GM23338 (cell line): Measurements from ENCODE around the gene ISX. TPM values are rescaled to one million over a fixed set of nuclear protein-coding genes. Genes with fewer than 3 reads are reported as not detected.

ENCODE experiments used
- ATAC-seq: fragments of 200-7000 bp; cut with Tn5 transposase; 3 replicates; pipeline ENCODE4 v1.9.1; 2020
- DNase-seq: peaks from one replicate; pipeline ENCODE4 v3.0.0-alpha.2; 2015; ENCODE audit warnings: low spot score
- H2AFZ ChIP-seq: fragments of 200-600 bp; sonication (generic); 2 replicates; pipeline ENCODE4 v1.8.0; 2016; ENCODE audit warnings: antibody characterized with exemption, mild to moderate bottlenecking, moderate library complexity
- H3F3A ChIP-seq: fragments of 200-600 bp; sonication (generic); replicated peaks from 2 replicates; pipeline ENCODE4 v1.8.0; 2017; ENCODE audit warnings: antibody characterized with exemption, mixed run types, low read depth
- H3K27ac ChIP-seq: fragments of 200-600 bp; sonication (generic); 2 replicates; pipeline ENCODE4 v1.6.1; 2016; ENCODE audit warnings: low read depth
- H3K27me3 ChIP-seq: fragments of 200-600 bp; sonication (generic); 2 replicates; pipeline ENCODE4 v1.8.0; 2016; ENCODE audit warnings: mild to moderate bottlenecking, mixed run types, moderate library complexity; ENCODE audit not compliant: insufficient read depth
- H3K36me3 ChIP-seq: fragments of 200-600 bp; sonication (generic); 2 replicates; pipeline ENCODE4 v1.8.0; 2016; ENCODE audit warnings: mild to moderate bottlenecking; ENCODE audit not compliant: insufficient read depth
- H3K4me1 ChIP-seq: fragments of 200-600 bp; sonication (generic); 2 replicates; pipeline ENCODE4 v1.8.0; 2016; ENCODE audit warnings: mild to moderate bottlenecking, moderate library complexity; ENCODE audit not compliant: insufficient read depth
- H3K4me2 ChIP-seq: fragments of 200-600 bp; sonication (generic); 2 replicates; pipeline ENCODE4 v1.7.1; 2017; ENCODE audit warnings: mixed run types
- H3K4me3 ChIP-seq: fragments of 200-600 bp; sonication (generic); 2 replicates; pipeline ENCODE4 v1.6.1; 2016; ENCODE audit warnings: mixed run types
- H3K79me2 ChIP-seq: fragments of 200-600 bp; sonication (generic); replicated peaks from 2 replicates; pipeline ENCODE4 v1.8.0; 2017; ENCODE audit warnings: mild to moderate bottlenecking; ENCODE audit not compliant: insufficient read depth
- H3K9me2 ChIP-seq: fragments of 200-600 bp; sonication (generic); 2 replicates; pipeline ENCODE4 v1.8.0; 2017; ENCODE audit not compliant: insufficient read depth
- H4K20me1 ChIP-seq: fragments of 200-600 bp; sonication (generic); replicated peaks from 2 replicates; pipeline ENCODE4 v1.8.0; 2017; ENCODE audit warnings: mild to moderate bottlenecking; ENCODE audit not compliant: insufficient read depth
- H3K27ac Mint-ChIP-seq: 2 replicates; pipeline ENCODE4 v1.8.0; 2020; ENCODE audit warnings: inconsistent platforms, mild to moderate bottlenecking, moderate library complexity, mixed read lengths
- H3K27me3 Mint-ChIP-seq: 3 replicates; pipeline ENCODE4 v1.8.0; 2022; ENCODE audit warnings: low read depth, mild to moderate bottlenecking, moderate library complexity, mixed read lengths, inconsistent platforms; ENCODE audit not compliant: insufficient read depth, poor library complexity
- H3K36me3 Mint-ChIP-seq: 3 replicates; pipeline ENCODE4 v1.8.0; 2021; ENCODE audit warnings: low read depth, mild to moderate bottlenecking, inconsistent platforms, moderate library complexity, mixed read lengths
- H3K4me1 Mint-ChIP-seq: 3 replicates; pipeline ENCODE4 v1.8.0; 2020; ENCODE audit warnings: mild to moderate bottlenecking, inconsistent platforms, mixed read lengths
- H3K4me3 Mint-ChIP-seq: 3 replicates; pipeline ENCODE4 v1.8.0; 2021; ENCODE audit warnings: moderate library complexity, mild to moderate bottlenecking, inconsistent platforms, mixed read lengths
- H3K9me3 Mint-ChIP-seq: 3 replicates; pipeline ENCODE4 v1.8.0; 2020; ENCODE audit warnings: moderate library complexity, mild to moderate bottlenecking, inconsistent platforms, mixed read lengths
- CREB1 ChIP-seq: fragments of 250-450 bp; sonication (Bioruptor Pico); IDR thresholded peaks from 2 replicates; pipeline ENCODE4 v1.5.0; 2020; ENCODE audit warnings: low read depth, mild to moderate bottlenecking, moderate library complexity
- CTCF ChIP-seq, 2 experiments: fragments of 200-600 bp in 1 of 2; sonication (generic) in 1 of 2; conservative IDR thresholded peaks; 2 replicates each; pipeline versions ENCODE4 v1.5.1 to v1.6.1; 2016 to 2017; ENCODE audit warnings: antibody characterized with exemption in 2 of 2, low read depth in 2 of 2, mild to moderate bottlenecking in 2 of 2, moderate library complexity in 1 of 2
- ETS1 ChIP-seq: IDR thresholded peaks from 2 replicates; pipeline ENCODE4 v1.6.1; 2016; ENCODE audit warnings: antibody characterized with exemption
- EZH2 ChIP-seq: fragments of 200-600 bp; sonication (generic); IDR thresholded peaks from one replicate; pipeline ENCODE4 v1.8.0; 2017; ENCODE audit warnings: antibody characterized with exemption, mild to moderate bottlenecking, low read depth; ENCODE audit not compliant: unreplicated experiment
- EZH2phosphoT487 ChIP-seq: fragments of 200-600 bp; sonication (generic); IDR thresholded peaks from one replicate; pipeline ENCODE4 v1.8.1; 2018; ENCODE audit warnings: antibody characterized with exemption; ENCODE audit not compliant: unreplicated experiment
- JUNB ChIP-seq: IDR thresholded peaks from one replicate; pipeline ENCODE4 v1.6.1; 2016; ENCODE audit warnings: antibody characterized with exemption; ENCODE audit not compliant: unreplicated experiment
- NANOG ChIP-seq: IDR thresholded peaks from 2 replicates; pipeline ENCODE4 v1.6.1; 2016; ENCODE audit warnings: antibody characterized with exemption, borderline replicate concordance
- REST ChIP-seq: IDR thresholded peaks from one replicate; pipeline ENCODE4 v1.6.1; 2018; ENCODE audit warnings: antibody characterized with exemption; ENCODE audit not compliant: unreplicated experiment
- STAT1 ChIP-seq: IDR thresholded peaks from one replicate; pipeline ENCODE4 v1.6.1; 2016; ENCODE audit warnings: antibody characterized with exemption; ENCODE audit not compliant: unreplicated experiment
- ZNF114 ChIP-seq: fragments of 250-450 bp; sonication (Bioruptor Pico); IDR thresholded peaks from 2 replicates; pipeline ENCODE4 v1.5.0; 2020; ENCODE audit warnings: mild to moderate bottlenecking, moderate library complexity
- ZNF331 ChIP-seq: fragments of 250-450 bp; sonication (Bioruptor Pico); IDR thresholded peaks from 2 replicates; pipeline ENCODE4 v1.5.0; 2020; ENCODE audit warnings: low read depth, mild to moderate bottlenecking, moderate library complexity
- ZNF462 ChIP-seq: fragments of 250-450 bp; sonication (Bioruptor Pico); IDR thresholded peaks from 2 replicates; pipeline ENCODE4 v1.5.0; 2020; ENCODE audit warnings: mild to moderate bottlenecking, moderate library complexity
- polyA plus RNA-seq: library from polyadenylated mRNA; unstranded; fragments of >200 nt; fragmentation: Nextera tagmentation; extraction: Ambion mirVana; gene quantifications from 2 replicates; pipeline ENCODE4 v1.2.1, GENCODE V29; 2016
- total RNA-seq: library from RNA; depleted of rRNA; stranded (reverse); fragments of >200 nt; shearing (Covaris generic); gene quantifications from 2 replicates; pipeline ENCODE4 v1.2.3, GENCODE V29; 2014

Gene ISX
- total and polyA plus RNA-seq, 2 experiments from 2014 or later, result not detected

- no peak for ATAC-seq
- Histone ChIP-seq H4K20me1 (no peaks in the 10 kb centered on the region), H3F3A (no peaks in the 10 kb centered on the region), H3K4me3 (no peak overlapping the region), H3K4me2 (no peak overlapping the region), H3K27me3 (no peaks in the 10 kb centered on the region), H2AFZ (no peak overlapping the region), H3K4me1 (no peaks in the 10 kb centered on the region), H3K36me3 (no peaks in the 10 kb centered on the region), H3K79me2 (no peaks in the 10 kb centered on the region), H3K27ac (no peak overlapping the region), H3K9me2 (peaks cover 6% of the 10 kb centered on the region)
- H3K27me3 Mint-ChIP-seq, result peaks cover 6% of the 10 kb centered on the region
- H3K9me3 Mint-ChIP-seq, result peaks cover 38% of the 10 kb centered on the region
- peaks cover 2% of the 10 kb centered on the region; the same call in 2 of the 3 replicates for H3K4me1 Mint-ChIP-seq
- DNase-seq, result no peak
- H3K27ac Mint-ChIP-seq, result no peak overlapping the region
- no peak for TF ChIP-seq REST
- TF ChIP-seq ZNF331, result no peak
- no peak for TF ChIP-seq ETS1
- TF ChIP-seq EZH2phosphoT487, result no peak
- no peak for TF ChIP-seq ZNF462 (CRISPR knock-in tag)
- no peak for TF ChIP-seq ZNF114 (CRISPR knock-in tag)
- TF ChIP-seq CREB1 (CRISPR knock-in tag), result no peak
- TF ChIP-seq STAT1, result no peak
- TF ChIP-seq EZH2, result no peak
- no peak for TF ChIP-seq JUNB
- no peak for TF ChIP-seq CTCF (conservative IDR thresholded peaks at IDR 0.05; ENCODE audit: low read depth in 2 of 2)
- TF ChIP-seq NANOG, result no peak
- H3K36me3 Mint-ChIP-seq, result peaks cover 4% of the 10 kb centered on the region; the same call in 1 of the 3 replicates
- H3K4me3 Mint-ChIP-seq, result no peak overlapping the region
Observed at GRCh38 chr22:35069541-35069940, 3.6 kb downstream of the ISX start.
